GM12878 (cell line): ENCODE data around the gene ELK4. TPM values are rescaled to one million over a fixed set of nuclear protein-coding genes. Genes with fewer than 3 reads are reported as not detected.

Experiments
- ATAC-seq: fragments of 200-7000 bp; cut with Tn5 transposase; 3 replicates; pipeline ENCODE4 v1.9.1; 2020; ENCODE audit warnings: mild to moderate bottlenecking, moderate library complexity
- BruUV-seq: library from RNA; stranded (reverse); fragments of 400-500 nt; replicated peaks from 2 replicates; lab custom pipeline; 2021; lab: Mats Ljungman, UMichigan
- CTCF ChIA-PET: fragments of 300-600 bp; sonication (Branson Sonifier 250); formaldehyde crosslinking; extraction: SDS; loops from one replicate; lab custom pipeline; 2021; ENCODE audit warnings: inconsistent platforms; lab: Yijun Ruan, JAX
- POLR2A ChIA-PET: fragments of 350-600 bp; formaldehyde crosslinking; extraction: SDS; loops from one replicate; lab custom pipeline; 2021; ENCODE audit warnings: inconsistent platforms; lab: Charles Lee
- RAD21 ChIA-PET: fragments of 300-600 bp; sonication (Branson Sonifier 250); formaldehyde crosslinking; loops from one replicate; lab custom pipeline; 2023; ENCODE audit warnings: antibody characterized with exemption; ENCODE audit not compliant: unreplicated experiment; lab: Charles Lee
- SMC1A ChIA-PET: fragments of 300-600 bp; sonication (Branson Sonifier 250); formaldehyde crosslinking; loops from one replicate; lab custom pipeline; 2023; ENCODE audit not compliant: unreplicated experiment, uncharacterized antibody; lab: Charles Lee
- DNase-seq: peaks from one replicate; pipeline ENCODE4 v3.0.0-alpha.2; 2011; ENCODE audit warnings: low read depth, low spot score
- FAIRE-seq: peaks from 3 replicates; lab custom pipeline; 2011; peaks lifted over from hg19 to GRCh38; lab: Jason Lieb, UNC
- H2AFZ ChIP-seq: 2 replicates; pipeline ENCODE4 v1.6.0; 2011; ENCODE audit warnings: low read depth, low read length, control low read depth; ENCODE audit not compliant: control insufficient read depth
- H3K27ac ChIP-seq: 2 replicates; pipeline ENCODE4 v1.5.1; 2011; ENCODE audit warnings: control low read depth; ENCODE audit not compliant: control insufficient read depth, insufficient read depth
- H3K27me3 ChIP-seq, 2 experiments: replicated peaks in 1 of 2; 2 replicates each; pipeline versions ENCODE4 v1.6.0 to v1.6.1; 2011; ENCODE audit warnings: low read length in 1 of 2; ENCODE audit not compliant: control insufficient read depth in 2 of 2, insufficient read depth in 2 of 2
- H3K36me3 ChIP-seq, 2 experiments: 2 replicates each; pipeline ENCODE4 v1.5.1; 2011; ENCODE audit warnings: low read length in 1 of 2; ENCODE audit not compliant: control insufficient read depth in 2 of 2, insufficient read depth in 2 of 2
- H3K4me1 ChIP-seq: 2 replicates; pipeline ENCODE4 v1.6.1; 2011; ENCODE audit warnings: mild to moderate bottlenecking, low read length, moderate library complexity, mixed read lengths; ENCODE audit not compliant: control insufficient read depth, insufficient read depth
- H3K4me2 ChIP-seq: 2 replicates; pipeline ENCODE4 v1.6.0; 2011; ENCODE audit warnings: control low read depth; ENCODE audit not compliant: control insufficient read depth, insufficient read depth
- H3K4me3 ChIP-seq: fragments of 200-600 bp; sonication (generic); 2 replicates; pipeline ENCODE4 v1.5.1; 2016
- H3K79me2 ChIP-seq: 2 replicates; pipeline ENCODE4 v1.6.0; 2011; ENCODE audit warnings: low read length; ENCODE audit not compliant: control insufficient read depth, insufficient read depth
- H3K9ac ChIP-seq: 2 replicates; pipeline ENCODE4 v1.8.0; 2011; ENCODE audit warnings: low read length, control low read depth, mixed read lengths; ENCODE audit not compliant: control insufficient read depth, insufficient read depth
- H3K9me3 ChIP-seq: replicated peaks from 3 replicates; pipeline ENCODE4 v1.5.1; 2011; ENCODE audit warnings: mild to moderate bottlenecking, low read length; ENCODE audit not compliant: control insufficient read depth, insufficient read depth
- H4K20me1 ChIP-seq: 2 replicates; pipeline ENCODE4 v1.6.0; 2011; ENCODE audit not compliant: control insufficient read depth, insufficient read depth
- NR2F1 ChIP-seq: fragments of 450-650 bp; conservative IDR thresholded peaks from 2 replicates; pipeline ENCODE4 v1.6.1; 2017; ENCODE audit warnings: mild to moderate bottlenecking
- ZNF207 ChIP-seq: fragments of 450-650 bp; IDR thresholded peaks from 2 replicates; pipeline ENCODE4 v1.6.1; 2014; ENCODE audit warnings: antibody characterized with exemption, mild to moderate bottlenecking, borderline replicate concordance
- WGBS: methylation state at CpG from one replicate; pipeline ENCODE4 v1.1.6; 2016; ENCODE audit warnings: low lambda C conversion rate; ENCODE audit not compliant: insufficient replicate concordance, insufficient coverage; ENCODE audit errors: missing lambda C conversion rate; 5-methylcytosine and 5-hydroxymethylcytosine counted together
- in situ Hi-C: fragments of 300-500 bp; cut with MboI; formaldehyde crosslinking; loops from 9 replicates; pipeline ENCODE4 v1.14.3; 2018; ENCODE audit warnings: mixed read lengths
- intact Hi-C: fragments of 100-400 bp; cut with micrococcal nuclease; formaldehyde crosslinking; loops from one replicate; pipeline ENCODE4 v1.14.2; 2022; ENCODE audit not compliant: unreplicated experiment
- polyA plus RNA-seq, 11 experiments: library from polyadenylated mRNA; depleted of rRNA in 4 of 11; unstranded in 6 of 11; stranded (reverse) in 5 of 11; fragments of >200 nt; fragmentation: Nextera tagmentation in 4 of 11; fragmentation: Illumina TruSeq in 1 of 11; extraction: Ambion mirVana in 4 of 11; extraction: Trizol in 1 of 11; gene quantifications; 1 replicate in 1 of 11; 2 replicates in 10 of 11; pipeline versions ENCODE4 v1.2.1 to v1.2.3, GENCODE V29; 2011 to 2016; ENCODE audit warnings: inconsistent platforms in 2 of 11, missing spikeins in 2 of 11, low read depth in 1 of 11
- total RNA-seq, 4 experiments: library from RNA; depleted of rRNA in 3 of 4; stranded (reverse); fragments of >200 nt in 3 of 4; fragmentation: Illumina TruSeq in 1 of 4; extraction: Trizol in 1 of 4; gene quantifications; 2 replicates each; pipeline versions ENCODE4 v1.2.1 to v1.2.3, GENCODE V29; 2013 to 2021

ELK4 gene
- total and polyA plus RNA-seq, 10 of the 15 experiments (the other 5 are each of a cell fraction or from before 2014, with no cell fraction given): 5.2 to 71.5 (median 18.5) TPM

DNA sequence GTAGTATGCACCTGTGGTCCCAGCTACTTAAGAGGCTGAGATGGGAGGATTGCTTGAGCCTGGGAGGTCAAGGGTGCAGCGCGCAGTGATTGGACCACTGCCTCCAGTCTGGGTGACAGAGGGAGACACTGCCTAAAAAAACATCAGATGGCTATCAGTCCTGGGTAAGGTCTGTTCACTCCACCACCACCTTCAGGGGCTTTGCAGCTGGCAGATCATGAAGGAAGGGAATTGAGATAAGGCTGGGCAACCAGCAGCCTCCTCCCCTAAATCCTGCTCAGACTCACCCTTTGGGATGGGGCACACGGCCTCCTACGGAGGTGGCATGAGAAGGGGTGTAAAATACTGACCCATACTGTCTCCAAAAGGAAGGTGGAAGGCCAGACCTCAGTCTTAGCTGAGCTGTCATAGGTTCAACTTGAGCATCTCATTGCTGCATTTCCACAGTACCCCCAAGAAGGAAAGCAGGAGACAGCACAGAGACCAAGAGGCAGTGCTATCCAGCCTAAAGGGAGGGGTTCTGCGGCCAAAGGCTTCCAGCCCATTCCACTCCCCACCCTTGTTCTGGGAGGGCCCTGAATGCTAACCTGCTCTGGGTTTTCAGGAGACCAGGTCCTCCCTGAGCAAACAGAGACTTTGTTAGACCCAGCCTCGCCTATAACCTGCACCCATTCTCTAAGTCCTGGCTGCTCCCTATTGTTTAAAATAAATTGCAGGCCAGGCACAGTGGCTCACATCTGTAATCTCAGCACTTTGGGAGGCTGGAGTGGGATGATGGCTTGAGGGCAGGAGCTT, 34.8 kb upstream of the ELK4 start:
- DNase-seq (no peak), ATAC-seq (no peak), FAIRE-seq (no peak)
- Histone ChIP-seq H3K9ac (no peak overlapping the region), H3K4me1 (peaks cover 65% of the 10 kb centered on the region), H4K20me1 (no peaks in the 10 kb centered on the region), H3K79me2 (peaks cover 5% of the 10 kb centered on the region), H3K4me3 (no peak overlapping the region), H2AFZ (no peak overlapping the region), H3K36me3 (no peaks in the 10 kb centered on the region), H3K9me3 (no peaks in the 10 kb centered on the region), H3K27ac (0 out of 2 replicates have a peak overlapping the region, but pooled peaks have one; percentile 25), H3K4me2 (peak overlapping the region; percentile 73), H3K27me3 (no peaks in the 10 kb centered on the region)
- SMC1A ChIA-PET: interaction anchor here (0.9 to 26.7 kb wide), 13 partner anchors 8 to 310 kb away, joined by 3 to 1008 read pairs (median 8); partner anchors contain the start of genes ELK4 and SLC45A3
- TF ChIP-seq ZNF207 (no peak), NR2F1 (no peak)
- POLR2A ChIA-PET: interaction anchor here (0.5 to 7.8 kb wide), 9 partner anchors 8 to 245 kb away, joined by 3 to 89 read pairs (median 4); partner anchors contain the start of gene RAB29
- RAD21 ChIA-PET: interaction anchor here (0.9 to 11.4 kb wide), 12 partner anchors 7 to 311 kb away, joined by 3 to 194 read pairs (median 5); partner anchors contain the start of gene ELK4
- intact Hi-C loops (no loop called here), in situ Hi-C loops (no loop called here)
- no TSS peak for BruUV-seq
- CTCF ChIA-PET: interaction anchor here (0.7 to 31.9 kb wide), 9 partner anchors 9 to 311 kb away, joined by 4 to 1339 read pairs (median 15); partner anchors contain the start of gene SLC45A3
- 82% methylated on average over 6 of the region's 6 CpGs for WGBS
